ENCODE results near the gene COL11A2.

- TF ChIP-seq SUZ12 (IDR thresholded peaks at IDR 0.05) (no peak), FOXK2 (IDR thresholded peaks at IDR 0.05) (no peak), SP1 (IDR thresholded peaks at IDR 0.05) (no peak), FOXM1 (IDR thresholded peaks at IDR 0.05; ENCODE audit: borderline replicate concordance) (no peak), BHLHE40 (IDR thresholded peaks at IDR 0.05; ENCODE audit: borderline replicate concordance) (no peak), ELF4 (IDR thresholded peaks at IDR 0.05) (no peak), ZNF384 (IDR thresholded peaks at IDR 0.05) (no peak), HDGF (IDR thresholded peaks at IDR 0.05; ENCODE audit: borderline replicate concordance) (no peak), L3MBTL2 (conservative IDR thresholded peaks at IDR 0.05) (no peak), FOXA1 (IDR thresholded peaks at IDR 0.05) (no peak), NFRKB (IDR thresholded peaks at IDR 0.05) (no peak), ARNT (IDR thresholded peaks at IDR 0.05) (no peak), LEF1 (IDR thresholded peaks at IDR 0.05; ENCODE audit: borderline replicate concordance) (no peak), TARDBP (IDR thresholded peaks at IDR 0.05) (no peak)
Observed at GRCh38 chr6:33140556-33140955, 51.7 kb downstream of the COL11A2 start.

All from HEK293T (cell line).